ENCODE results near the gene STOM.

STOM gene

DNA sequence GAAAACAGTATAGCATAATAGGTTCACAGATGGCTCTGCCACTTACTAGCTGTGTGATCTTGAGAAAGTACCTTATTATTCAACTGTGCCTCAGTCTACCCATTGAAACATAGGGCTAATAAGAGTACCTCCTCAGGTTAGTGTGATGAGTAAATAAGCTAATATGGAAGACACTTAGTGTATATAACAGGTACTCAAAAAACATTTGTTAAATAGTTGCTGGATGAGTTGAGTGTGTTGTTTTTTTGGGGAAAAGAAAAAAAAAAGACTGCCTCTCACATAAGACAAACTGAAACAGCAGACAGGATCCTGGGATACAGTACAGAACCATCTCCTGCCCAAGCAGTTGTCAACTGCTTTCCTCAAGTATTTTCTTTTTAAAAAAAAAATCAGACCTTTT lies 5.2 kb downstream of the STOM start:
- TF ChIP-seq, protein P1, sequence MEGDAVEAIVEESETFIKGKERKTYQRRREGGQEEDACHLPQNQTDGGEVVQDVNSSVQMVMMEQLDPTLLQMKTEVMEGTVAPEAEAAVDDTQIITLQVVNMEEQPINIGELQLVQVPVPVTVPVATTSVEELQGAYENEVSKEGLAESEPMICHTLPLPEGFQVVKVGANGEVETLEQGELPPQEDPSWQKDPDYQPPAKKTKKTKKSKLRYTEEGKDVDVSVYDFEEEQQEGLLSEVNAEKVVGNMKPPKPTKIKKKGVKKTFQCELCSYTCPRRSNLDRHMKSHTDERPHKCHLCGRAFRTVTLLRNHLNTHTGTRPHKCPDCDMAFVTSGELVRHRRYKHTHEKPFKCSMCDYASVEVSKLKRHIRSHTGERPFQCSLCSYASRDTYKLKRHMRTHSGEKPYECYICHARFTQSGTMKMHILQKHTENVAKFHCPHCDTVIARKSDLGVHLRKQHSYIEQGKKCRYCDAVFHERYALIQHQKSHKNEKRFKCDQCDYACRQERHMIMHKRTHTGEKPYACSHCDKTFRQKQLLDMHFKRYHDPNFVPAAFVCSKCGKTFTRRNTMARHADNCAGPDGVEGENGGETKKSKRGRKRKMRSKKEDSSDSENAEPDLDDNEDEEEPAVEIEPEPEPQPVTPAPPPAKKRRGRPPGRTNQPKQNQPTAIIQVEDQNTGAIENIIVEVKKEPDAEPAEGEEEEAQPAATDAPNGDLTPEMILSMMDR (IDR thresholded peaks at IDR 0.05; ENCODE audit: control insufficient read depth, extremely low read depth, insufficient read depth) = no peak
- DNase-seq (ENCODE audit: low read depth) = no peak
- H3K4me3 ChIP-seq (ENCODE audit: low read depth, low read length) = no peak overlapping the region

DNA sequence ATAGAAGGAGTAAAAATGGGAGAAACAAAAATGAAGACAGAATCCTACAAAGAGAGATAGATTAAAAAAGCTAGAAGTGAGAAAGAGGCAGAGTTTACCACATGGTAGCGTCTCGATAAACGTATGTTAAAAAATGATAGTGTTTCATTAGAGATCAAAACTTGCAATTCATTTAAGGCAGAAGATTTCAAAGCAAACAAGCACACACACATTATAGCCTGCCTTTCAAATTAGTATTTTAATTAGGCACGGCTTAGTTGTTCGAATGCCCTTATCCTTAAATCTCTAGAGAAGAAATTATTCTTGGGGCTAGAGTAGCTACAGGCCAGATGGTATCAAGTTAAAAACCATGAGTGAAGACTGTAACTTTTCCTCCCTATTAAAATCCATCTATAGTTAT lies 6.0 kb downstream of the STOM start:
- H3K4me3 ChIP-seq (ENCODE audit: low read depth, low read length) = no peak overlapping the region
- DNase-seq (ENCODE audit: low read depth) = no peak
- TF ChIP-seq, protein P1 (IDR thresholded peaks at IDR 0.05; ENCODE audit: control insufficient read depth, extremely low read depth, insufficient read depth) = no peak

DNA sequence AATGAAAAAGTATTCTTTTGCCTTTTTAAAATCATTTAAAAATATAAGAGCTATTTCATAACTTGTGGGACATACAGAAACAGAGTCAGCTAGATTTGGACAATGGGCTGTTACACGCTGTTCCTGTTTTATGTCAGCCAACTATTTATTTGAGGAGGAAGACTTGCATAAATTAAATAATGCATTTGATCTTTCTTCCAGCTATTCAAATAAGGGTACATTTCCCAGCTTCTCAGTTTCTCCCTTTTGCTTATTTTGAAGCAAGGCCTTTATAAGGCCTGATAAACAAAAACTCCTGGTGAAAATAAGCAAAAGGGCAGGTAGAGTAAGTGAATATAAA lies 6.5 kb downstream of the STOM start:
- H3K4me3 ChIP-seq (ENCODE audit: low read depth, low read length) = no peak overlapping the region
- DNase-seq (ENCODE audit: low read depth) = no peak
- TF ChIP-seq, protein P1 (IDR thresholded peaks at IDR 0.05; ENCODE audit: control insufficient read depth, extremely low read depth, insufficient read depth) = no peak

DNA sequence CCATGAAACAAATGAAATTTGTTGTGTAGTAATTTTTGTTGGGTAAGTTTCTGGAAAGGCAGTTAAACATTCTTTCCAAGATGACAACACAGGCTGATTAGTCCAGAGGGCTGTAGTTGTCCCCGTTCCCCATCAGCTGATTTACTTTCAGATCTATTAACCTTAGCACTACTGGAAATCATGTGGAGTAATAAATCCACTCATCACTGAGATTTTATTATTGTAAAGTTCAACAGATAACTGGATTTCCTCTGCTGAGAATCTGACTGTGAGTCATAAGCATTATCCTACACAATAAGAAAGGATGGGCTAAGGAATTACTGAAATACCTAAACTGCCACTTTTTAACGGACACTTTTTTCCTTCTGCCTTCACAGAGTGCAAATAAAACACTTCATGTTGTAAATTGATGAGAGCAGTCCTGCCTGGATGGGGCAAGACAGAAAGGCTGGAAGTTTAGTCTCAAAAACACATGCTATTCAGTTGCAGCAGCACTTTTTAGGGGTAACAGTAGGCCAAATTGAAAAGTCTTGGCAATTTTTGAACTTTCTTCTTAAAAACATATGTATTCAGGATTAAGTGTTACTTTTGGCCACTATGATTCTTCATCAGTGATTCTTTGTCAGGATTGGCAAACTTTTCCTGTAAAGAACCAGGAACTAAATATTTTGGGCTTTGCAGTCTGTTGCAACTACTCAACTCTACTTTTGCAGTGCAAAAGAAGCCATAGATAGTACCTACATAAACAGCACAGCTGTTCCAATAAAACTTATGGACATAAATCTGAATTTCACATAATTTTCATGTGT lies 7.0 kb downstream of the STOM start:
- H3K4me3 ChIP-seq (ENCODE audit: low read depth, low read length) = no peak overlapping the region
- TF ChIP-seq, protein P1 (IDR thresholded peaks at IDR 0.05; ENCODE audit: control insufficient read depth, extremely low read depth, insufficient read depth) = no peak
- DNase-seq (ENCODE audit: low read depth) = no peak

DNA sequence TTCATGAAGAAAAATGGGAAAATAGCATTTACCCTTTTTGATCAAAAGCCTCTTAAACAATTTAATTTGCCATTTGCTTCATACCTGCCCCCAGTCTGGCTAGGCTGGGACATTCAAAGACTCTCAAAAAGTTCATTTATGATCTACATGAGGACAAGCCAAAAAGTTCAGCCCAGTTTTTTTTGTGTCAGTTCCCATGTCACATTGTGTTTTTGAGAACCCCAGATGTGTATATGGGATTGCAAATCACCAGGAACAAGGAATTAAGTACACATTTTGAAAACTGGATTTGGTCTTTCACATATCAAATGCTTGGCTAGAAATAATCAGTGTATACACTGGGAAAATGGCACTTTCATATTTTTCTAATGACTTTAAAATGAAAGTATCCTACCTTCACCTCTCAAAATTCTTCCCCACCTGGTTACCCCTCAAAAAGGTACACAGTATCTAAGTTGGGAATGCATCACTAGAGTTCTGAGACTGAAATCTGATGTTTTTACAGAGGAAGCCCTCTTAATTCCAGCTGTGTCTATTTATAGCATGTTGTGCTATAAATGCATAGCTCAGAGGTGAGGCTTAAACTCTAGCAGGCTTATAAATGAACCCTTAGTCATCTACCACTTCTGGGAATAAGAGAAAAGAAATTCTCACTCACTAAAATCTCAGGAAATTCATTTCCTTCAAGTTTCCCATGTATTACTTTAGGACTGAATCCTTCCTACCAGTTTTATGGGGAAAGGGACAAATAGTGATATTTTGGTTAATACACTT lies 9.3 kb downstream of the STOM start:
- DNase-seq (ENCODE audit: low read depth) = no peak
- no peak overlapping the region for H3K4me3 ChIP-seq (ENCODE audit: low read depth, low read length)
- TF ChIP-seq, protein P1 (IDR thresholded peaks at IDR 0.05; ENCODE audit: control insufficient read depth, extremely low read depth, insufficient read depth) = no peak

DNA sequence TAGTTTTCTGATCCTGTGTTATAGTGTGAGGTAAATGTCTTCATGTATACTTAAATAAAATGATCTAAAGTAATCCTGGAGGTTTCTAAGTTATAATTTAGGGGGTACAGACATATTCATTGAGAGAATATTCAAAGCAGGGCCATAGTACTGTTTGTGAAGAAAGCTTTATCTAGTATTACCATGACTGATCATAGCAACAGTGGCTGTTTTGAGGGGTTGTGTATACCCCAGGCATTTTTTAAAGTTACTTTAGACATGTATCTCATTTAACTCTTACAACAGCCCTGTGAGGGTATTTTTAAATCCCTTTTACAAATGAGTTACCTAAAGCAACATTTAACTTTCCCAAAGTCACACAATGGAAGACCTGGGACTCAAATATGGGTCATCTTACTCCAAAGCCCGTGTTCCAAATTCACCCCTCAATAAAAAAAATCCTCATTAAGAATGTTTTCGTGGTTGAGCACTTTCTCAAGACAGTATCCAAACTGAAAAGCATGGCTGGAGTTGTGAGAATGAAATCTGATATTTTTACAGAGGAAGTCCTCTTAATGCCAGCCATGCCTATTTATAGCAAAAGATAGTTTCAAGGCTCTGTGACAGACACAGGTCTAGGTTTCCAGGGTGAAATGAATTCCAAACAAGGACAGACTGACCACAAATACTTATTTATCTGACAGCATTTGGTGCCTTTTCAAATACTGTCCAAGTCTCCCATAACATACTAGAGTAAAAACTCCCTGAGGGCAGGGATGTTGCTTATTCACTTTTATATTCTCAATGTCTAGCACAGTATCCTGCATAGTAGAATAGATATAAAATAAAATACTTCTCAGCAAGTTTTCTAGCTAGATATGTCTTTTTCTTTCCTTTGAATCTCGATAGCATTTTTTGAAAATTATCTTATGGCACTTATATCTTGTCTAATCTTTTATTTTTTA lies 10.4 kb downstream of the STOM start:
- TF ChIP-seq, protein P1 (IDR thresholded peaks at IDR 0.05; ENCODE audit: control insufficient read depth, extremely low read depth, insufficient read depth) = no peak
- DNase-seq (ENCODE audit: low read depth) = no peak
- H3K4me3 ChIP-seq (ENCODE audit: low read depth, low read length) = no peak overlapping the region

Data from LNCaP clone FGC (cell line).